HG02588 (cell line): ENCODE measurements around the gene SUPT3H.
"Not testable (repeated sequence)": the region's sequence is repeated elsewhere in the genome, so short reads cannot be mapped to it uniquely, and the experiment has no call there.

ENCODE experiments used
- ATAC-seq: cut with Tn5 transposase; IDR thresholded peaks from one replicate; pipeline ENCODE4 v1.9.1; 2021; ENCODE audit warnings: mild to moderate bottlenecking, moderate library complexity; ENCODE audit not compliant: unreplicated experiment

Gene SUPT3H

DNA sequence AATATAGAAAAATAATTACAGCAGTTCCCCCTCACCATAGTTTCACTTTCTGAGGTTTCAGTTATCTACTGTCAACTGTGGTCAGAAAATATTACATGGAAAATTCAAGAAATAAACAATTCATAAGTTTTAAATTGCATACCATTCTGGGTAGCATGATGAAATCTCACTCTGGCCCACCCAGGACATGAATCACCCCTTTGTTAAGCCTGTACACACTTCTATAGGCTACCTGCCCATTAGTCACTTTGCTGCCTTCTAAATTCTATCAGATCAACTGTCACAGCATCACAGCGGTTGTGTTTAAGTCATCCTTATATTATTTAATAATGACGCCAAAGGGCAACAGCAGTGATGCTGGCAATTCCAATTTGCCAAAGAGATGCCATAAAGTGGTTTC, 189.9 kb downstream of the SUPT3H start:
- ATAC-seq = no peak

GRCh38 chr6:45185403-45186251, 192.1 kb downstream of the SUPT3H start:
- ATAC-seq = no peak

- ATAC-seq = no peak
These were observed 192.8 kb downstream of the SUPT3H start for GRCh38 chr6:45184937-45185336.

DNA sequence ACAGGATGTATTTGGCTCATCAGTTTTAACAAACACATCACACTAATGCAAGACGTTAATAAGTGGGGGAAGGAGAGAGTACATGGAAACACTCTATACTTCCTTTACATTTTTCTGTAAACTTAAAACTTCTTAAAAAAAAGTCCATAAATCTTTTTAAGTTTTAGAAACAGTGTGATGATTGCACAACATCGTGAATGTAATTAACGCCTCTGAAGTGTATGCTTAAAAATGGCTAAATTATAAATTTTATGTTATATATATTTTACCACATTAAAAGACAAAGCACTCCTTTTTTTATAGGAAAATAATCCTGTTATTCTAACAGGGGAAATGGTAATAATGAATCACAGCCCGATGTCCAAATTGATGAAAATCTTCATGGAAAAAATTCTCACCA, 193.7 kb downstream of the SUPT3H start:
- ATAC-seq = no peak

DNA sequence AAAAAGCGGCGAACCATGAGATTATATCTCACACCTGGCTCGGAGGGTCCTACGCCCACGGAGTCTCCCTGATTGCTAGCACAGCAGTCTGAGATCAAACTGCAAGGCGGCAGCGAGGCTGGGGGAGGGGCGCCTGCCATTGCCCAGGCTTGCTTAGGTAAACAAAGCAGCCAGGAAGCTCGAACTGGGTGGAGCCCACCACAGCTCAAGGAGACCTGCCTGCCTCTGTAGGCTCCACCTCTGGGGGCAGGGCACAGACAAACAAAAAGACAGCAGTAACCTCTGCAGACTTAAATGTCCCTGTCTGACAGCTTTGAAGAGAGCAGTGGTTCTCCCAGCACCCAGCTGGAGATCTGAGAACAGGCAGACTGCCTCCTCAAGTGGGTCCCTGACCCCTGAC, 201.4 kb downstream of the SUPT3H start:
- ATAC-seq = not testable (repeated sequence)

DNA sequence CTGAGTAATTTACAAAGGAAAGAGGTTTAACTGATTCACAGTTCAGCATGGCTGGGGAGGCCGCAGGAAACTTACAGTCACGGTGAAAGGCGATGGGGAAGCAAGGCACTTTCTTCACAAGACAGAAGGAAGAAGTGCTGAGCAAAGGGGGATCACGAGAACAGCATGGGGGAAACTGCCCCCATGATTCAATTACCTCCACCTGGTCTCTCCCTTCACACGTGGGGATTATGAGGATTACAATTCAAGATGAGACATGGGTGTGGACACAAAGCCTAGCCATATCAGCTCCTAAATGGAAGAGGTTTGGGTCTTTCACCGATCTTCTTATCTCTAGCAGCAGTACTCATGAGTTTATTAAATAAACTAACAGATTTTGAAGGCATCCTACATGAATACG, 202.5 kb downstream of the SUPT3H start:
- no peak for ATAC-seq

DNA sequence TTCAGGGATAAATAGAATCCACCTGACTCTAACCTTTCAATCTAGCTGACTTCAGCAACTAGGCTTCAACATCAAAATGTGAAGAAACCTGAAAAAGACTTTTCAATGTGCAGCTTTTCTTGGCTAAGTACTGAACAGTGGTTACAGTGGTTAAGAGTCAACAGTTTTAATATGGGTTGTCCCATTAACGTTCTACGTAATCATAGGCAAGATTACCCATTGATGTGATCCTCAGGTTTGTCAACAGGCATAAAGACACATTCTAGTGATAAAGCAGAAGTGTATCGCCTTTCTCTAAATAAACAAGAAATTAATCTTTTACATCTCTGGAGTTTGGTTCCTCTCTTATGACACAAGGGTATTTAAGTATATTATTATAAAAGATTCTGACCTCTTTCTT, 203.7 kb downstream of the SUPT3H start:
- no peak for ATAC-seq

- ATAC-seq = no peak
These were observed 206.4 kb downstream of the SUPT3H start for GRCh38 chr6:45171380-45171779.

DNA sequence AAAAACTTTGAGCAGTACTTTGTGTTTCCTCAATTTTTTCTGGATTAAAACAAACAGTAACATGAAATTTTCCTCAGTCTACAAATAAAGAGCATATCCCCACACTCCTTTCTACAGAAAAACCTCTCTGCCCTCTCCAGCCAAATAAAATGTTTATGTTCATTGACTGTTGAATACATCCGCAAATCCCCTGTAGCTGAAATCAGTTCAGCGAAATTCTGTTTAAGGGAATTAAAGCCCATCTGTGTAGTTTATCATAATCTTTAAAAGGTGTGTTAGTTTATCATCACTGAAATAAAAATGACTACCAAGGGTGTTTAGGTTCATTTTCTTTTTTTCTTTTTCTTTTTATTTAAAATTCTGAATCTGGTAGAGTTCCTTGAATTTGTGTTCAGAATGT, 207.4 kb downstream of the SUPT3H start:
- ATAC-seq = no peak

GRCh38 chr6:45169815-45170214, 207.9 kb downstream of the SUPT3H start:
- ATAC-seq = no peak

DNA sequence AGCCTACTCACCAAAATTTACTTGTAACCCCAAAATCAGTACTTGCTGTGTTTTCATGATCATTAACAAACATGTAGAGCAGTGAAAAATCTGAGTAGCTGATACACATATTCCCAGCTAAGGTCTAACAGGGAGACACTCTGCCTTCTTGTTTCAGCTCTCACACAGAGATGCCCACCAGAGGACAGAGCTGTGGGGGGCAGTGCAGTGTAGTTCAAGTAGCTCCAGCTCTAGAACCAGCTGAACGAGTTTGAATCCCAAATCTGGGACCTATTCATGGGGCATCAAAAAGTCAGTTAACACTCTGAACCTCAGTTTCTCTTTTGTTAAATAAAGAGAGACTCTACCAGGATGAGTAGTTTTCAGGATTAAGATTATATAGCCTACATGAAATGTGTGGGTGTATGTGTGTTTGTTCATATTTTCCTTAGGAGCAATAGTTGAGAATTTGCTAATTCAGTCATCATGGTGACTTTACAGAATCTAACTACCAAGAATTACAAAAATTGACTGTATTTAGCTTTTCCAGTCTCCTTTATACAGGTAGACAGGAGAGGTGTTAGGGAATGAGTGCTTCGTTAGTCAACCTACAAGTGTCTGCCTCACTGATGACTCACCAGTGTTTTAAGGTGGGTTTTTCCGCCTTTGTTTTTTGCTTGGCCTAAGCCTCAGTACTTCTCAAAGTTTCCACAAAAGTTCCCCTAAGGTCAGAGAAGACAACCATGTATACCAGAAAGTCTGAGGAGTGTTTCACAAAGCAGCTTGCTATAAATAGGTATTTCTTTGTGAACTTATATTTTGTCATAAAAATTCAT, 213.6 kb downstream of the SUPT3H start:
- ATAC-seq = peak; percentile 94

- no peak for ATAC-seq
These were observed 217.4 kb downstream of the SUPT3H start for GRCh38 chr6:45160305-45160704.

DNA sequence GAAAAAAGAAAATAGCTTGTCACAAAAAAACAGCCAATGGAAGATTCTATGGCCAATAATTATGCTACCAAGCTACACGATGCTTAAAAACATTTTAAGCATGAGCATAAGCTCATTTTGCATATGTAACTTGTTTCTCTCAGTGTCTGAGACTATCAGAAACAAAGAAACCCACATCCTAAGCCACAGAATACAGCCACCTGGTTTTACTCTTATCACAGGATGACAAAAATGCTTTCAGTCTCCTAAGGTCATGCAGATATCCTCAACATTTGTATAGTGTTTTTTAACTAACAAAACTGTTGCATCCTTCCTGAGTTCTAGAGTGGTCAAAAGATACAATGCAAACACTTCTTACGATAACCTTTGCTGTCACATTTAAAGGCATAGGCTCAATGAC, 221.7 kb downstream of the SUPT3H start:
- peak; percentile 99 for ATAC-seq

DNA sequence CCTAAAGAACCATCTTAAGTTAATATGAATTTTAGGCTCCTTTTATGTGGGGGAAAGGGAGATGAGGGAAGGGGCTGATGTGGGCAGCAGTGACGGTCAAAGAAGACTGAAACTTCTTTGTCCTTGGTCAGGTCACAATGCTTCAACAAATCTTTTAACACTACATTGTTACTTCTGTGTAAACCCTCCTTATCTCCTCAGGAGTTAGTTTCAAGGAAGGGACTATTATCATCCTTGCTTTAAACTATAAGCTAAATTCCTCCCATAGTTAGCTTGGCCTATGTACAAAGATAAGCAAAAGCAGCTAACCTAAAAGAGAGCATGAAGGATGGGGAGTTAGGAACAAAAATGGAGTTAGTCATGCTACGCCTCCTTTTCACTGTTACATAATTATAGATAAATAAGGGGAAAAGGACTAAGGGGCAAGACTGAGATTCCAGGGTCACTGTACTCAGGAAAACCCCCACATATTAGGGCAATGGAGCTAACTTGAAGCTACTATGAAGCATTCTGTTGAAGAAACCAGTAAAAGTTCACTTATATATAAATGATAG, 222.3 kb downstream of the SUPT3H start:
- ATAC-seq = no peak

- no peak for ATAC-seq
These were observed 223.1 kb downstream of the SUPT3H start for GRCh38 chr6:45154679-45155078.

DNA sequence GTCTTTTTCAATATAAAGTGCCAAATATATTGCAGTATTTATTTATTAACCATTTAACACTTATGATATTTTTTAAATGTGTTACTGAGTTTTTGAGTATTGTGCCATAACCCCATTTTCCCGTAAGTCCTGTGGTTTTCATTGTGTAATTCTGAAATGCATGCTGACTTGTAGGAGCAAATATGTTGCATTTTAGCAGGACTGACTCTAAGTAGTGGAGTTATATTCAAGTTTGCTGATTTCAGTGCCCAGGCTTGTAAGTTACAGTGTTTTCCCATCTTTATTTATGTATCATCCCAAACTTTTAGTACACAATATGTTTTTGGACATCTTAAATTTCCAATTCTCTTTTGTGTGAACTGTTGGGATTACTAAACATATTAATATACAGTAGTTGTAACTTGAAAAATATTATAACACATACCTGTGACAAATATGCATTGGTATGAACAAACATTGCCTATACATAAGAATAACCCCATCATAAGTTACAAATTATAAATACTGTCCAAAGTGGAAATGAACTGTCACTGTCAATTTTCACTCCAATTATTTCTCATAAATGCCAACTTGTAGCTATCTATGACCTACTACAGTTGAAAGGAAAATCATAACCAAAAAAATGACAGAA, 228.9 kb downstream of the SUPT3H start:
- no peak for ATAC-seq

GRCh38 chr6:45148278-45148677, 229.5 kb downstream of the SUPT3H start:
- no peak for ATAC-seq

GRCh38 chr6:45145658-45146057, 232.1 kb downstream of the SUPT3H start:
- not testable (repeated sequence) for ATAC-seq

DNA sequence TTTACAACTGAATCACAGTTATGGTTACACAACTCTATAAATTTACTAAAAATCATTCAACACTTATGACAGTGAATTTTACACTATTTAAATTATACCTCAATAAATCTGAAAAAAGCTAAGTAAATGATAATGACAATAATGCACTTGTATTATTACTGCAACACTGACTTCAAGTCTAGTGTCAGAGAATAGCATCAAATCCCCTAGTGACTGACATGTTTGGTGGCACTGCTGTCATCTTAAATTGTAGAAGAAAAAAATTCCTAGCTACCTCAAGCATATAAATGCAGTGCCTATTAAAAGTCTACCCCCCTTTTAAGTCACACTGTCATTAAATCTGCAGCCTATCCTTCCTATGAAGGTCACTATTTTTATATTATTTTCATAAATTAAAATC, 239.0 kb downstream of the SUPT3H start:
- ATAC-seq = no peak

DNA sequence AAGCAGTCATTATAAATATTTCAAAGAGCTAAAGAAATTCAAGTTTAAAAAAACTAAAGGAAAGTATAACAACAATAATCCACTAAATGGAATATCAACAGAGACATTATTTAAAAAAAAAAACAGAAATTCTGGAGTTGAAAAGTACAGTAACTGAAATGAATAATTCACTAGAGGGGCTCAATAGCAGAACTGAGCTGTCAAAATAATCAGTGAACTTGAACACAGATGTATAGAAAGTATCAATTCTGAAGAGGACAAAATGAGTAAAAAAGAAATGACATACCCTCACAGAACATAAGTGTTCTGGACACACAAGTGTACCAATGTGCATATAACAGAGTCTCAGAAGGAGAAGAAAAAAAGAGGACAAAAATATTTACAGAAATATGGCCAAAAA, 241.2 kb downstream of the SUPT3H start:
- no peak for ATAC-seq

GRCh38 chr6:45132658-45133294, 245.0 kb downstream of the SUPT3H start:
- no peak for ATAC-seq
